GM18499 (cell line): ENCODE measurements around the gene OSGEP.
A peak's percentile ranks its signal among the peaks of the same experiment; 100 is the strongest.

Experiments used
- ATAC-seq: cut with Tn5 transposase; IDR thresholded peaks from one replicate; pipeline ENCODE4 v1.9.1; 2021; ENCODE audit warnings: moderate number of reproducible peaks; ENCODE audit not compliant: insufficient read depth, unreplicated experiment

Gene OSGEP

DNA sequence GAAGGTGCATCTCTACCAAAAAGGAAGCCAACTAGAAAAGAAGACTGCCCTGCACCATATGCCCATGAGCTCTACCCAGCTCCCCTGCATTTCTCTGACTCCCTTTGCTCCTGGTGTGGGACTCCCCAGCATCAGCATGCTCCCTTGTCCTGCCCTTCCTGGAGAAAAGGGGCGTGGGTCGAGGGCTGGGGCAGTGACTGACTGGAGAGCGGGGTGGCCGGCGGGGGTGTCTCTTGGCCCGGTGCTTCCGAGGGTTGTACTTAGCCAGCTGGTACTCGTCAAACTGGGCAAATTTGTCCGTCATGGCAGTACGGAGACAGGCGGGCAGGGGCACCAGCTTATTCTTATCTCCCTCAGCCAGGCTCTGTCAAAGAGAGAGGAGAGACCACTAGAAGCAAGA is 51.1 kb downstream of the OSGEP start:
- ATAC-seq, result no peak

DNA sequence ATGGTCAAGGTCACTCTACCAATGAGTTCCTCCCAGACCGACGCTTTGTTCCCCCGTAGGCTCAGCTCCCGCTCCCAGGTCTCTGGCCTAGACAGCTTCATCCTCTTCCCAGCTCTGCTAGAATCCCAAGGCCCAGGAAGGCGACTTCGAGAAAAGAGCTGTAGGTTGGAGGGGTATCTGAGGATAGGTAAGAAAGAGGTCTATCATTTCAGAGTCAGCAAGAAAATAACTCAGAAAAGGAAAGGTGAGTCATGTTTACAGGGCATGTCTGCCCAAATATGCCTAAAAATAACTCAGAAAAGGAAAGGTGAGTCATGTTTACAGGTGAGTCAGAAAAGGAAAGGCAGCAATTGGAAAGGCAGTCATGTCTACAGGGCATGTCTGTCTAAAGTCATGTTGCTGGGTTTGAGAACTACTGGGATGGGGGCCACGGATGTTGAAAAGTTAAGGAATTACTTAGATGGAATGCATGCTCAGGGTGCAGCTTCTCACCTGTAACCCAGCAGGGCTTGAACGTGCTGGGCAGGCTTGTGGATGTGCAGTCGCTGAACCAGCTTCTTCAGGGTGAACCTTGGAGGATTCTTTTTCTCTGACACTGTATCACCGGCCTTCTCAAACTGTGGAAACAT is 53.5 kb downstream of the OSGEP start:
- ATAC-seq, result peak; percentile 70

DNA sequence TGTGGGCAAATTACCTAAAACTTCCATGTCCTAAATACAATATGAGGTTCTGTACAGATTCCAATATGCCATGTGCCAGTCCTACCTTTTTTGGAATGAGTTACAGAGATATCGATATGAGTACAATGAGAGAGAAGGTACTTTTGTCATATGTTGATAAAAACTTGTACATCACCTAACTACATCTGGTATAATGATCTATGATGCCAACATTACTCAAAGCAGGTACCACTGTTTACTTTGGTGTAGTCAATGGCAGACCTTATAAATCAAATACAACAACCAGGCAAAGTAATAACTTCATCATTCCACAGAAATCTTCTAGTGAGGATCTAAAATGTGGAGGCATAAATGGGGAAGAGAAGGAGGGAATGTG is 54.0 kb downstream of the OSGEP start:
- no peak for ATAC-seq

DNA sequence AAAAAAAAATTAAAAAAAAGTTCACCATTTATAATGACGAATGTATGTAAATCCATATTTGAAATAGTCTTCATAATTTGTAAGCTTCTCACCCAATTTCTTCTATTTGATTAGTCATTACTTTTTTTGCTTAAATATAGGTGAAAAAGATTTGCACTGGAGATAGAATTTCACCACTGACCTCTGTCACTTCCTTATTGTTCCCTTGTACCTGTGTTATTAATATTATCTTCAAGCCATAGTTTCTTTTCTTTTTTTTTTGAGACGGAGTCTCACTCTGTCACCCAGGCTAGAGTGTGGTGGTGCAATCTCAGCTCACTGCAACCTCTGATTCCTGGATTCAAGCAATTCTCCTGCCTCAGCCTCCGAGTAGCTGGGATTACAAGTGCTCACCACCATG is 57.1 kb downstream of the OSGEP start:
- no peak for ATAC-seq
